ENCODE data around the gene HYDIN. TPM values are rescaled to one million over a fixed set of nuclear protein-coding genes. Genes with fewer than 3 reads are reported as not detected.

The HYDIN gene
- total RNA-seq, 2 donors from 2014 or later = 1.5 to 12.5 TPM

DNA sequence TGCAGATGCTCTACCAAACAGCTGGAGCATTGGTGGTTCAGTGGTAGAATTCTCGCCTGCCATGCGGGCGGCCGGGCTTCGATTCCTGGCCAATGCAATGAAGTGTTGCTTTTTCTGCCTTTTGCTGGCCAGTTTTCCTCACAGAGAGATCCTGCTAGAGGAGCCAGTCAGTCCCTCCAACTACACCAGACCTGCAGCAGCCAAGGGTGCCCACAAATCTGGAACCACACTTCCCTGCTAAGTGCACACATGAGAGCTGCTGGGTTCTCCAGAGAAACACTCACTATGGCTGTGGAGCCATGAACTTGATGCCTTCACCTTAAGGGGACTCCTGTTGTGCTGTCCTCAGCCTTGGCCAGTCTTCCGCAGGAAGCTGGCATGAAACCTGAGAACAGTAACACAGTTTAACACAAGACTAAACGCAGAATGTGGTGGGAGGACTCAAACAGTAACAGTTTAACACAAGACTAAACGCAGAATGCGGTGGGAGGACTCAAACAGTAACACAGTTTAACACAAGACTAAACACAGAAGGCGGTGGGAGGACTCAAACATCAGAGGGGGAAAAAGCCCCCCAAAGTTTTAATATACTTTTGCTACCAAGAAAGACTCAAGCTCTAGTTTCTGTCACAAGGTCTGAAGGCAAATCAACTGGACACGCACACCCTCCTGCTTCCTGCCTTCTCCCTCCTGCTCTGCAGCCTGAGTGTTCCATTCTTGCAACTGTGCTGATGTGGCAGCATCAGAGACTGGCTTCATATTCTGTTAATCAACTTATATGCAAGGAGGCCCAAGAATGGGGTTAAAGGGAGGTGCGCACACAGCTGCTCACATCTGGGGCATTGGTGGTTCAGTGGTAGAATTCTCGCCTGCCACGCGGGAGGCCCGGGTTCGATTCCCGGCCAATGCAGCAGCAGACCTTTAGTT lies 441.6 kb downstream of the HYDIN start:
- H3K4me3 ChIP-seq = no peak overlapping the region
- no peak for DNase-seq (ENCODE audit: low spot score)
- H3K4me1 ChIP-seq (replicated peaks) = peaks cover 4% of the 10 kb centered on the region
- H3K27ac ChIP-seq = no peak overlapping the region
- no peaks in the 10 kb centered on the region for H3K9me3 ChIP-seq
- H3K27me3 ChIP-seq (replicated peaks; ENCODE audit: insufficient read depth) = no peaks in the 10 kb centered on the region
- 59% methylated on average over 18 of the region's 18 CpGs for WGBS
- H3K36me3 ChIP-seq = no peaks in the 10 kb centered on the region
- TF ChIP-seq POLR2AphosphoS5 (IDR thresholded peaks at IDR 0.05) (no peak), POLR2A (IDR thresholded peaks at IDR 0.05) (no peak)
- TF ChIP-seq, protein P1, sequence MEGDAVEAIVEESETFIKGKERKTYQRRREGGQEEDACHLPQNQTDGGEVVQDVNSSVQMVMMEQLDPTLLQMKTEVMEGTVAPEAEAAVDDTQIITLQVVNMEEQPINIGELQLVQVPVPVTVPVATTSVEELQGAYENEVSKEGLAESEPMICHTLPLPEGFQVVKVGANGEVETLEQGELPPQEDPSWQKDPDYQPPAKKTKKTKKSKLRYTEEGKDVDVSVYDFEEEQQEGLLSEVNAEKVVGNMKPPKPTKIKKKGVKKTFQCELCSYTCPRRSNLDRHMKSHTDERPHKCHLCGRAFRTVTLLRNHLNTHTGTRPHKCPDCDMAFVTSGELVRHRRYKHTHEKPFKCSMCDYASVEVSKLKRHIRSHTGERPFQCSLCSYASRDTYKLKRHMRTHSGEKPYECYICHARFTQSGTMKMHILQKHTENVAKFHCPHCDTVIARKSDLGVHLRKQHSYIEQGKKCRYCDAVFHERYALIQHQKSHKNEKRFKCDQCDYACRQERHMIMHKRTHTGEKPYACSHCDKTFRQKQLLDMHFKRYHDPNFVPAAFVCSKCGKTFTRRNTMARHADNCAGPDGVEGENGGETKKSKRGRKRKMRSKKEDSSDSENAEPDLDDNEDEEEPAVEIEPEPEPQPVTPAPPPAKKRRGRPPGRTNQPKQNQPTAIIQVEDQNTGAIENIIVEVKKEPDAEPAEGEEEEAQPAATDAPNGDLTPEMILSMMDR (IDR thresholded peaks at IDR 0.05) = no peak
- intact Hi-C loops (cut with DNase I) = no loop called here

DNA sequence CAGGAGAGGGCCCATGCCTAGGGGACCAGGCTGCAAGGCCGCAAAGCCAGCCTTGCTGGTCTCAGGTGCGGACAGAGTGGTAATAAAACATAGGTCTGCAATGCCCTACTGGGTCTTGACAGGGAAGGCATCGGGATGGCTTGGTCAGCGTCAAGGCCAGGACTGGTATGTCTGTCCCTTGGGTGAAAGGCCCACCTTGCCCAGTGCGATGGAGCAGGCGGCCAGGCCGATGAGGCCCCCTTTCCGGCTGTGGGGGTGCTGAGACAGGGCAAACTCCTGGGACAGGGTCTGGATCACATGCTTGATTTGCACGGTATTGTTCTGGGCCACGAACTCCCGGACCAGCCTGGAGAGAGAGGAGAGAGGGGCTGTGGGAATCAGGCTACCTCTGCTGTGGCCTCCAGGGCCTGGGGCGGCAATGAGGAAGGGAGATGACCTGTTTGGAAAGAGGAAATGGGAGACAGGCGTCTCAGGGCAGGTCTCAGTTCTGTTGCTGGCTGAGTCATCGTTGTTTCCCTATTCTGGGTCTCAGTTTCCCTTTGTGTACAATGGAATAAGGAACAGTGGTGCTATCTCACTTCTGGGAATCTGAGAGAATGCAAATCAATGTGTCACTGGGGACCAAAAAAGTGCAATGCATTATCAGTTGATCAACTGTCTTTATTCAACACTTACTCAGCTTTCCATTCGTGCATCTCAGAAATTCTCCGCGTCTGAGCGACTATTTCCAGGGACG lies 444.3 kb downstream of the HYDIN start:
- Histone ChIP-seq H3K4me3 (no peak overlapping the region), H3K27me3 (replicated peaks; ENCODE audit: insufficient read depth) (no peaks in the 10 kb centered on the region), H3K36me3 (peaks cover 0 to 6% of the 10 kb centered on the region in 2 donors), H3K4me1 (replicated peaks) (peaks cover 4% of the 10 kb centered on the region), H3K27ac (no peak overlapping the region), H3K9me3 (no peaks in the 10 kb centered on the region)
- no peak for DNase-seq (ENCODE audit: low spot score)
- TF ChIP-seq POLR2A (IDR thresholded peaks at IDR 0.05) (no peak), POLR2AphosphoS5 (IDR thresholded peaks at IDR 0.05) (no peak)
- TF ChIP-seq, protein P1 (IDR thresholded peaks at IDR 0.05) = no peak
- intact Hi-C loops (cut with DNase I) = no loop called here
- WGBS = 97% methylated on average over 19 of the region's 19 CpGs

DNA sequence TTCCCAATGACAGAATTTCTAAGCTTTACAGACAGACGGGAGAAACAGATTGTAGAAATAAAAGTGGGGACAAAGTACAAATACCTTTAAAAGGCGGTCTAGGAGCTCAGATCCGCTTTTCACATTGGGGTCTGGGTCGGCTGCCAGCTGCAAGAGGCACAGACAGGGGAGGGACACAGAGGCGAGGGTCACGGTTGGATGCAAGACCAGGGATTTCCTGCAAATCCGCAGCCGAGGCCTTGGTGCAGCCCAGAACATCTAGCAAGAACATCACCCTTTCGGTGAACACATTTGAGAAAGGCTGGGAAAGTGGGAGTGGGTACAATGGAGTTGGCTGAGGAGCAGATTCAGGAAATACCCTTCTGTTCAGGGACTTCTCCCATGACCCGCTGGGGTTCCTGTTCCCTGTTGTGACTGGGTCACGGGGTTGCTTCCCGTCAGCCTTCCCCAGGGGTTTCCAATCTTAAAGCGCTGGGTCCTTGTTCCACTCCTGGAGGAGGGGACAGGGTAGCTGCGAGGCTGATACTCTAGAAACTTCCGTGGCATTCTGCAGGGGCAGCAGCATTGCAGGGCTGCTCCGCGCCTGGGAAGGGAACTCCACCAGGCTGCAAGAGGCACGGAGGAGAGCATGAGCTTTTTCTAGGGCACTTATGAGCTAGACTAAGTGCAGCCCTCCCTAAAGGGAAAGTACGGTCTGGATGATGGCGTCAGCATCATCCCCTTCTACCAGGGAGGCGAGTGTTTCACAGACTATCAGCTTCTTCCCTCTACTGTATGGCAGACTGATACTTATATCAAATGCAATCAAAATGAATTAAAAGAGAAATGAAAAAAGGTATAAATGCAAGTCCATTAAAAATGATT lies 445.6 kb downstream of the HYDIN start:
- no peaks in the 10 kb centered on the region for H3K9me3 ChIP-seq

DNA sequence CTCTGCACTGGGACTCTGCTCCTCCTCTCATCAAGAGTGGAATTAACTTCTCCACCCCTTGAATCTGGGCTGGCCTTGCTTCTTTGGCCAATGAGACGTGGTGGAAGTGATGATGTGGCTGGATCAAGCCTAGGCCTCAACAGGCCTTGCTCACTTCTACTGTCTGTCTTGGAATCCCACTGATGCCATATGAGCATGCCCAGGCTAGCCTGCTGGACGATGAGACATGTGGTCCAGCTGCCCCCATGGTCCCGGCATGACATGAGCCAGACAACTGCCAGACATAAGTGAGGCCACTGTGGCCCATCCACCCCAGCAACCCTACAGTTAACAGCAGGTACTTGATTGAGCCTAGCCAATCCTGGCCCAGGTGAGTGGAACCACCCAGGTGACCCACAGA lies 448.3 kb downstream of the HYDIN start:
- Histone ChIP-seq H3K4me1 (replicated peaks) (peaks cover 7% of the 10 kb centered on the region), H3K9me3 (no peaks in the 10 kb centered on the region), H3K4me3 (no peak overlapping the region), H3K27me3 (replicated peaks; ENCODE audit: insufficient read depth) (no peaks in the 10 kb centered on the region), H3K27ac (no peak overlapping the region), H3K36me3 (peaks cover 0 to 17% of the 10 kb centered on the region in 2 donors)
- intact Hi-C loops (cut with DNase I) = no loop called here
- no peak for DNase-seq (ENCODE audit: low spot score)
- WGBS = 90% methylated on average over 3 of the region's 3 CpGs
- TF ChIP-seq POLR2A (IDR thresholded peaks at IDR 0.05) = no peak
- TF ChIP-seq, protein P1 (IDR thresholded peaks at IDR 0.05) = no peak
- no peak for TF ChIP-seq POLR2AphosphoS5 (IDR thresholded peaks at IDR 0.05)

More for the DNA sequence above, 445.6 kb downstream of the HYDIN start:
- H3K4me1 ChIP-seq (replicated peaks) = peaks cover 4% of the 10 kb centered on the region
- H3K27me3 ChIP-seq (replicated peaks; ENCODE audit: insufficient read depth) = no peaks in the 10 kb centered on the region
- intact Hi-C loops (cut with DNase I) = no loop called here
- no peak for DNase-seq (ENCODE audit: low spot score)
- TF ChIP-seq POLR2A (IDR thresholded peaks at IDR 0.05) (no peak), POLR2AphosphoS5 (IDR thresholded peaks at IDR 0.05) (no peak)
- TF ChIP-seq, protein P1 (IDR thresholded peaks at IDR 0.05) = no peak
- WGBS = 92% methylated on average over 21 of the region's 21 CpGs
- H3K36me3 ChIP-seq = peaks cover 0 to 17% of the 10 kb centered on the region in 2 donors
- no peak overlapping the region for H3K27ac ChIP-seq
- no peak overlapping the region for H3K4me3 ChIP-seq
